ENCODE data around the gene ACOT12.

The ACOT12 gene

DNA sequence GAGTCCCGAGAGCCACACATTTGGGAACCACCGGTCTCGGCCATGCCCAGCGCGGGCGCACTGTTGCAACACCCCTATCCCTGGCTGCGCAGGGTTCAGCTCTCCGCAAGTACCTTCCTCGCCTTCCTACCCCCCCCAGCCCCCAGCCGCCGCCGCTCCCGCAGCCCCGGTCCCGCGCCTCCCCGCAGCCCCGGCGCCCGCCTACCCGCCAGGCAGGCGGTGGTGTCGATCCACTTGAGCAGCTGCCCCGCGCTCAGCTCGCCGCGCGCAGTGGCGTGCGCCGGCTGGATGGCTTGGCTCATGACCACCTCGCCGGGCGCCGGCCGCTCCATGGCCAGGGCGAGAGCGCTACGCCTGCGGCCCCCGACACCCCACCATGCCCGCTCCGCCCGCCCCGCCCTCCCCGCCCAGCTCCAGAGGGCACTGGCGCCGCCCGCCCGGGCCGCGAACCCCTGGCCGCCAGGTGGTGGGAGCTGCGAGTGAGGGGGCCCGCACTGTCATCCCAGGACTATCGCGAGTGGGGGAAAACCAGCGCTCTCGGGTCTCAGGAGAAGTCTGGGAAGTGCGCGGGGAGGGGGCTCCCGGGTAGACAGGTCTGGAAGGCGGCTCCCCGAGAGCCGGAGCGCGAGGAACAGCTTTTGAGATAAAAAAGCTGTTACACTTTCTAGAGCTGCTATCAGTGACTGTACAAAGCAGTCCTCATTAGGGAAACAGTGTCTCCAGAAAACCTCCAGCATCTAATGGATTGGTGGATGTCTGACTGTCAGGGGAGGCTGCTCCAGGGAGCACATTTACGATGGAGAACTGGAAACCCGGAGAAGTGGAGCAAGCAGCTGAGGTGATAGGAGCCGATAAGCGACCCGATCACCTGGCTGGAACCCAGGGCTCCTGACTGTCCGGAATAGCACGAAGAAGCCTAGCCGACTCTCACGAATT lies at the start of gene ACOT12:
Gene ACOT12 (minus strand): TSS at position 352 of the 936 bp plus-strand sequence. CDS start 20 bp downstream, at position 332.
- Histone ChIP-seq H3K27ac (no peak within 1 kb of the TSS), H3K4me1 (no peaks in the 10 kb centered on the region), H3K9me3 (peaks cover 17% of the 10 kb centered on the region; the same call in 1 of the 2 replicates), H4K20me1 (no peaks in the 10 kb centered on the region), H3K9ac (no peak within 1 kb of the TSS), H3K36me3 (no peaks in the 10 kb centered on the region), H3K4me2 (no peak within 1 kb of the TSS), H3K4me3 (no peak within 1 kb of the TSS), H3K27me3 (no peaks in the 10 kb centered on the region)
- no peak for TF ChIP-seq Cebpa-rat (IDR thresholded peaks at IDR 0.05)

DNA sequence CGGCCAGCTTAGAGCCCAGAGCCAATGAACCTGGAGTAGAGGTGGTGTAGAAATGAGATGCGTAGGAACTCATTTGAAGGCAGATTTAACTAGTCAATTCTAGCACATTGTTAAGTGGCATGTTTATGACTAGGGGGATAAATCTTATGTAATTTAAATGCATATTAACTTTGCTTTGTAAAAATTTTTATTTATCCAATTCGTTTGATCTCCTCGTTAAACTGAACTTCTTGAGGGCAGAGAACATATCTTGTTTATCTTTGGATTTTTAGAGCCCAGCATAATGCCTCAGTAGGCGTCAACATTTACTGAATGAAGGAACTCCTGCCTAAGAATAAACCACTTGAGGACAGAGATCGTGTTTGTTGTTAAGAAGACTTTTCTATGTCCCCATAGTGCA lies 41.1 kb upstream of the ACOT12 start:
- H3K9me3 ChIP-seq = no peaks in the 10 kb centered on the region
- H3K9ac ChIP-seq = no peak overlapping the region
- H3K27me3 ChIP-seq = no peaks in the 10 kb centered on the region
- H3K36me3 ChIP-seq = peaks cover 41% of the 10 kb centered on the region
- no peaks in the 10 kb centered on the region for H4K20me1 ChIP-seq
- H3K4me2 ChIP-seq = no peak overlapping the region
- no peak overlapping the region for H3K4me3 ChIP-seq
- H3K27ac ChIP-seq = no peak overlapping the region
- no peaks in the 10 kb centered on the region for H3K4me1 ChIP-seq
- no peak for TF ChIP-seq Cebpa-rat (IDR thresholded peaks at IDR 0.05)

DNA sequence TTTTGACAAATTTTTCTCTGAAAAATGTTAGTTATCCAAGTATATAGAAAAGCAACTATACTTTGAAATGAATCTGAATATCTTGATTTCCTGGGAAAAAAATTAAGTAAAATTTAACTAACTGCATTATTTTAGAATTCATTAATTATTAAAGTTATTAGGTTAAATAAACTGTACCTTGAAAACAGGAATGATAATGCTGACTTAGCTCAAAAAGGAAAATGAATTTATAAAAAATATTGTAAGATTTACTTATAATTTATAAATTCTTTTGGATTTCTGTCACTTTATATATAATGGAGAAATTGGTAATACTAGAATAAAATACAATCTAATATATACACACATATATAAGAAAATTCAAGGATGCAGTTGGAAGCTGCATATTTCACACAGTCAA lies 36.1 kb upstream of the ACOT12 start:
- H3K4me3 ChIP-seq = no peak overlapping the region
- no peak overlapping the region for H3K9ac ChIP-seq
- H3K36me3 ChIP-seq = peaks cover 36% of the 10 kb centered on the region
- H3K27ac ChIP-seq = no peak overlapping the region
- H3K9me3 ChIP-seq = no peaks in the 10 kb centered on the region
- no peak for TF ChIP-seq Cebpa-rat (IDR thresholded peaks at IDR 0.05)
- H3K4me1 ChIP-seq = 0 out of 2 replicates have a peak, but pooled peaks cover 3% of the 10 kb centered on the region
- no peak overlapping the region for H3K4me2 ChIP-seq
- no peaks in the 10 kb centered on the region for H3K27me3 ChIP-seq
- no peaks in the 10 kb centered on the region; the same call in 1 of the 2 replicates for H4K20me1 ChIP-seq

DNA sequence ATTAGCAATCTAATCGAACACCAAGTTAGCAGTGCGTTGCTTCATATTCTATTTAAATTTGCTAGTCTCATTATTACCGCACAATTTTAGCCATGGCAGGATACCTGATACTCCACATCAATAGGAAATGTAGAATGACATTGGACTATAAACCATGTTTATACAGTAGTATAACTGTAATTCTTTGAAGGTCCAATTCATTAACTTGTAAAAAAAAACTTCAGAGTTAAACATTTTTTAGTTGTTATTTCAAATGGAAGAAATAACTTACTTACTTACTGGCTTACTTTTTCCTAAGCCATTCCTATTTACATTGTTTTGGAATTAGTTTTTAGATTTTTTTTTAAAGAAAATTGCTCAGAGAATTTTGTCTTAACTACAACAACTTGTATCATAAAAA lies 35.4 kb upstream of the ACOT12 start:
- Histone ChIP-seq H3K36me3 (peaks cover 30% of the 10 kb centered on the region), H3K27ac (no peak overlapping the region), H3K27me3 (no peaks in the 10 kb centered on the region), H3K4me3 (no peak overlapping the region), H3K4me2 (no peak overlapping the region), H3K4me1 (0 out of 2 replicates have a peak, but pooled peaks cover 3% of the 10 kb centered on the region), H3K9ac (no peak overlapping the region), H4K20me1 (no peaks in the 10 kb centered on the region; the same call in 1 of the 2 replicates), H3K9me3 (no peaks in the 10 kb centered on the region)
- no peak for TF ChIP-seq Cebpa-rat (IDR thresholded peaks at IDR 0.05)

DNA sequence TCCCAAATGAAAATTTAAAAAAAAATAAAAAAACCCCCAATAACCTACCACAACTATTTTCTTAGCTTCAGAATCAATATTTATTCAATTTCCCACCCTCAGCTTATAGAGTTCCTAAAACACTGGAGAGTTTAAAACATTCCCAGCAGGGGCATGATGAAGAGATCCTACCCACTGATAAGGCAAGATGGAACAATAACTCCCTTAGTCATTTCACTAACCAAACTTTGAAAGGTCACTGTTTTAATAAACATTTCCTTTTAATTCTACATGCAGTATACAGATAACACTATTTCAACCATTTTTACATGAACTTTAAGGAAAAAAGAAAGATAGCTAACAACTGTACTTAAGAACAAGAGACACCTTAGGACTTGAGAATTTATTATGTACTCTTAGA lies 34.9 kb upstream of the ACOT12 start:
- Histone ChIP-seq H3K9me3 (no peaks in the 10 kb centered on the region), H3K4me2 (no peak overlapping the region), H3K9ac (no peak overlapping the region), H3K4me3 (no peak overlapping the region), H4K20me1 (no peaks in the 10 kb centered on the region; the same call in 1 of the 2 replicates), H3K27me3 (no peaks in the 10 kb centered on the region), H3K4me1 (0 out of 2 replicates have a peak, but pooled peaks cover 3% of the 10 kb centered on the region), H3K27ac (no peak overlapping the region), H3K36me3 (peaks cover 25% of the 10 kb centered on the region)
- TF ChIP-seq Cebpa-rat (IDR thresholded peaks at IDR 0.05) = no peak

DNA sequence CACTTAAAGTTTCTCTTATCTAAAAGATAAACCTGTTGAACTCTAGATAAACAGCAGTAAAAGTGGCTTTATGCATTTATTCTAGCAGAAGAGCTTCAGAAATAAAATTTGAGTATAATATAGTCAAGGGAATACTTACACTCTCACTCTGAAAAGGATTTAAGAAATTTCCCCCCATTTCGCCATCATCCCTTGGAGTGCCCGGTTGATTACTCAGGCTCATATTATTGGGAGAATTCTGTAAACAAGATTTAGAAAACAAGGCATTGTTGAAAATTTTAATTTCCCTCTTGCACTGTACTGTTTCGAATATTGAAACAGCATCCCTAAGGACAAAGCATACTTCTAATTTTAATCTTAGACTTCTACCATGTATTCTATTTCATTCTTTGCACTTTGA lies 34.5 kb upstream of the ACOT12 start:
- H3K4me3 ChIP-seq = no peak overlapping the region
- TF ChIP-seq Cebpa-rat (IDR thresholded peaks at IDR 0.05) = no peak
- no peak overlapping the region for H3K4me2 ChIP-seq
- no peak overlapping the region for H3K27ac ChIP-seq
- no peak overlapping the region for H3K9ac ChIP-seq
- no peaks in the 10 kb centered on the region for H3K27me3 ChIP-seq
- H3K4me1 ChIP-seq = 0 out of 2 replicates have a peak, but pooled peaks cover 3% of the 10 kb centered on the region
- H4K20me1 ChIP-seq = no peaks in the 10 kb centered on the region; the same call in 1 of the 2 replicates
- peaks cover 21% of the 10 kb centered on the region for H3K36me3 ChIP-seq
- no peaks in the 10 kb centered on the region for H3K9me3 ChIP-seq

DNA sequence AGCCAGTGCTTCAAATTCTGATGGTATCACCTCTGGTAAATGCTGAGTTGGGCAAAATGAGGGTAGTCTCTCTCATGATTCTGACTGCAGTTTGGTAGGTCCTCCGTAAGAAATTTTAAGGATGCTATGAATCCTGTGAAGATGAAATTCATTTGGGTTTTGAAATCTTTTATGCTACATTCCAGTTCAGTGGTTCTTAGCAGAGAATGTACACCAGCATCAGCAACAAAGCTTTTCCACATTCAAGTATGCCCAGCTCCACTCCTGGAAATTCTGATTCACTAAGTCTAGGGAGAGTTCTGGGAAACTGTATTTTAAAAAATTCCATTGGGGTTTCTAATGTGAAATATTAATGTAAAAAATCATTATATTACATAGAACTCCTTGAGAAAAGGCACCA lies 33.6 kb upstream of the ACOT12 start:
- Histone ChIP-seq H3K9ac (no peak overlapping the region), H3K36me3 (peaks cover 23% of the 10 kb centered on the region), H3K27ac (no peak overlapping the region), H3K4me2 (no peak overlapping the region), H3K4me1 (0 out of 2 replicates have a peak, but pooled peaks cover 3% of the 10 kb centered on the region), H3K9me3 (no peaks in the 10 kb centered on the region), H3K4me3 (no peak overlapping the region), H4K20me1 (no peaks in the 10 kb centered on the region; the same call in 1 of the 2 replicates), H3K27me3 (no peaks in the 10 kb centered on the region)
- no peak for TF ChIP-seq Cebpa-rat (IDR thresholded peaks at IDR 0.05)

DNA sequence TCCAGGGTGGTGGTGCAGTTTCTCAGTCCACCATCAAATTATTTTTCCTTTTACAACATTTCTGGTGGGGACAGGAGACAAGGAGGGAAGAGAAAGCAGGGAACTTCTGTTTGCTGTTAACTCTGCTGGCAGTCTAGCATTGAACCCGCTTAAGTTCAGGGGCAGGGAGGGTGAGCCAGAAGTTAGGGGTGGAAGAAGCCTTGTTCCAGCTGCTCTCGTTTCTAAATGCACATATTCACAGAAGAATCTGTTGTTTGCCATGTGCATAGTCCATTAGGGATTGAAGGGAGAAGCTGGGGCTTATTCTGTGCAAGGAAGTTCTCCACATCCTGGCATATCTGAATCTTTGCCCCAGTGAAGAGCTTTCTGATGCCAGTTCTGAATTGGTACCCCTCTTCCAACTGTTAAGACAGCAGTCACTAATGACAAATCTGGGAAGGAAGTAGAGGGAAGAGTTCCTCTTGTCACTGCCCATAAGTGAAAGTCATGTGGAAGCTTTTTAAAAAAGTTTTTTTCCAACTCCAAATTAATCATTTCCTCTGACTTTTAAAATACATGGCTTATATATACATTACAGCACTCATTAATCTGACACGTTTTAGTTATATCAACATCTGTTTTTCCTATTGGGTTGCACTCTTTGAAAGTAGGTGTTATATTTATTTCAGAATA lies 32.6 kb upstream of the ACOT12 start:
- Histone ChIP-seq H3K27ac (0 out of 2 replicates have a peak overlapping the region, but pooled peaks have one; percentile 2), H3K9me3 (no peaks in the 10 kb centered on the region), H4K20me1 (no peaks in the 10 kb centered on the region; the same call in 1 of the 2 replicates), H3K36me3 (peaks cover 24% of the 10 kb centered on the region), H3K4me2 (no peak overlapping the region), H3K4me1 (0 out of 2 replicates have a peak, but pooled peaks cover 3% of the 10 kb centered on the region), H3K4me3 (no peak overlapping the region), H3K27me3 (no peaks in the 10 kb centered on the region), H3K9ac (no peak overlapping the region)
- TF ChIP-seq Cebpa-rat (IDR thresholded peaks at IDR 0.05) = no peak

DNA sequence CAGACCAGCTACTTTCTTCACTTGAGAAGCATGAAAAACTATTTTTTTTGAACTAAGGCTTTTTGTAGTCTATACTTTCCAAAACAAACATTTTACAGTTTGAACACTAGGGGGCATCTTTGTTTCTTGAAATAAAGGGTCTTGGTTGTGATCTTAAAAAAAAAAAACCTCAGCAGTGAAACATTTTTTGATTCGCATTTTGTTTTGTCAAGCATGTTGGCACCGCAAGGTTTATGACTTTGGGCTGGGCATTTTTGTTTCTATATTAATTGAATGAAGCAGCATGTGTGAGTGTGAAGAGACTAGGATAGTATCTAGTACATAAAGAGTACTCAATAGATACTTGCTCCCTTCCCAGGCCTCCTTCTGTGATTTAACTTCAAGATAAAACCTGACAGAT lies 31.6 kb upstream of the ACOT12 start:
- H3K9ac ChIP-seq = no peak overlapping the region
- H3K4me2 ChIP-seq = no peak overlapping the region
- no peak overlapping the region for H3K4me3 ChIP-seq
- H3K36me3 ChIP-seq = peaks cover 31% of the 10 kb centered on the region
- no peak for TF ChIP-seq Cebpa-rat (IDR thresholded peaks at IDR 0.05)
- no peaks in the 10 kb centered on the region; the same call in 1 of the 2 replicates for H4K20me1 ChIP-seq
- no peaks in the 10 kb centered on the region for H3K27me3 ChIP-seq
- 0 out of 2 replicates have a peak, but pooled peaks cover 3% of the 10 kb centered on the region for H3K4me1 ChIP-seq
- H3K27ac ChIP-seq = no peak overlapping the region
- no peaks in the 10 kb centered on the region for H3K9me3 ChIP-seq

Measured in BLaER1 (cell line).